ENCODE measurements around the gene PHF20.
A peak's percentile ranks its signal among the peaks of the same experiment; 100 is the strongest.
"Not testable (repeated sequence)": the region's sequence is repeated elsewhere in the genome, so short reads cannot be mapped to it uniquely, and the experiment has no call there.

PHF20 gene

GRCh38 chr20:35833241-35833640 is 61.4 kb downstream of the PHF20 start:
- no peaks in the 10 kb centered on the region for H3K9me3 Mint-ChIP-seq
- ATAC-seq = no peak
- no peak overlapping the region for H3K4me3 Mint-ChIP-seq
- H3K36me3 Mint-ChIP-seq = peaks cover 50% of the 10 kb centered on the region
- peaks cover 35% of the 10 kb centered on the region for H3K4me1 Mint-ChIP-seq
- H3K27me3 Mint-ChIP-seq = no peaks in the 10 kb centered on the region
- H3K27ac Mint-ChIP-seq = no peak overlapping the region

DNA sequence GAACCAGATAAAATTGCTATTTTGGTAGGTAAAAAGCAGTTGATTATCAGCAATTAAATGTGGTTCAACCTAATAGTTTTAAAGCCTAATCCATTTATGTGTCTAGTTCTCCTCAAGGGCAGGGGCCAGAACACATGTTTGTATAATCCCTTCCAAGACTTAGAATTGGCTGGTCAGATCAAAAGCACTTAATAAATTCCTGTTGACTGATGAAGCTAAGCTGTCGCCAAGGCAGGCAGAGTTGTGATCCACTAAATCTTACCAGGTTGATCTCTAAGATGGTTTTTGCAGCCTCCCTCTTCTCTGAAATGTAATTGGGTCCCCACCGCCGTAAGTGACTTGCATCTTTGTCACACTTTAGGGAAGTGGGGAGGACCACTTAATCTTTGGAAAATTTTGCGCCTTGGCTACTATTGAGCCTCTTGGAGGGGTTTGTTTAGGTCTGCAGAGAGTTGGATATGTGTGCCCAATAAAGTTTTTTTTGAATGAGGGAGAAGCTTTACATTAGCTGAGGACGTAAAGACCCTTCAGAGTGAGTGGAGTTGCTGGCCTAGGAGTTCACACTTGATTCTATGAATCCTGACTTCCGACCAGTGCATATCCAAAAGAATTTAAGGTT is 65.9 kb downstream of the PHF20 start:
- peak overlapping the region; percentile 25 for H3K27ac Mint-ChIP-seq

GRCh38 chr20:35838205-35838604 is 66.4 kb downstream of the PHF20 start:
- peaks cover 17% of the 10 kb centered on the region for H3K4me1 Mint-ChIP-seq
- ATAC-seq = no peak
- peaks cover 44% of the 10 kb centered on the region for H3K36me3 Mint-ChIP-seq
- H3K9me3 Mint-ChIP-seq = peaks cover 4% of the 10 kb centered on the region
- H3K4me3 Mint-ChIP-seq = no peak overlapping the region
- no peaks in the 10 kb centered on the region for H3K27me3 Mint-ChIP-seq
- no peak overlapping the region for H3K27ac Mint-ChIP-seq

More for the DNA sequence above, 65.9 kb downstream of the PHF20 start:
- Mint-ChIP-seq H3K9me3 (peaks cover 4% of the 10 kb centered on the region), H3K36me3 (peaks cover 41% of the 10 kb centered on the region), H3K27me3 (no peaks in the 10 kb centered on the region), H3K4me1 (peaks cover 19% of the 10 kb centered on the region), H3K4me3 (no peak overlapping the region)
- no peak for ATAC-seq

- no peaks in the 10 kb centered on the region for H3K27me3 Mint-ChIP-seq
- H3K9me3 Mint-ChIP-seq = peaks cover 4% of the 10 kb centered on the region
- peaks cover 57% of the 10 kb centered on the region for H3K36me3 Mint-ChIP-seq
- no peak for ATAC-seq
- peaks cover 14% of the 10 kb centered on the region for H3K4me1 Mint-ChIP-seq
- peak overlapping the region; percentile 16 for H3K27ac Mint-ChIP-seq
- H3K4me3 Mint-ChIP-seq = no peak overlapping the region
Measured at GRCh38 chr20:35839904-35840303, 68.1 kb downstream of the PHF20 start.

DNA sequence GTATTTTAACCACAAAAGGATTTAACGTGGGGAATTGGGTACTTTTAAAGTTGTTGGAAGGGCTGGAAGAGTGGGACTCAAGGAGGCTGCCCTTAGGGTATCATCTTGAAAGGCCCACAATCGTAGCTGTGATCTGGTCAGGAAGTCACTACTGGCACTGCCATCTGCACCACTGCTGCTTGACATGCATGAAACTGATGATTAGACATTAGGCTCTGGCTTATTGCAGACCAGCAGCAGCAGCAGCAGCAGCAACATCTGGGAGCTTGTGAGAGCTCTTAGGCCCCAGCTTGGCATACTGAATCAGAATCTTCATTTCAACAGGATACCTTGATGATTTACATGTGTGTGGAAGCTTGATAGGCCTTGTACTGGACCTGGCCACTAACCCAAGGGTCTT is 68.6 kb downstream of the PHF20 start:
- H3K36me3 Mint-ChIP-seq = peaks cover 61% of the 10 kb centered on the region

GRCh38 chr20:35842361-35842760 is 70.5 kb downstream of the PHF20 start:
- Mint-ChIP-seq H3K27ac (no peak overlapping the region), H3K4me3 (no peak overlapping the region), H3K4me1 (peaks cover 10% of the 10 kb centered on the region), H3K9me3 (peaks cover 4% of the 10 kb centered on the region), H3K27me3 (no peaks in the 10 kb centered on the region), H3K36me3 (peaks cover 67% of the 10 kb centered on the region)
- ATAC-seq = no peak

More for the DNA sequence above, 68.6 kb downstream of the PHF20 start:
- Mint-ChIP-seq H3K9me3 (peaks cover 4% of the 10 kb centered on the region), H3K4me3 (no peak overlapping the region), H3K4me1 (peaks cover 14% of the 10 kb centered on the region), H3K27me3 (no peaks in the 10 kb centered on the region), H3K27ac (no peak overlapping the region)
- ATAC-seq = no peak

GRCh38 chr20:35843894-35844293 is 72.1 kb downstream of the PHF20 start:
- H3K36me3 Mint-ChIP-seq = peaks cover 73% of the 10 kb centered on the region
- not testable (repeated sequence) for H3K4me1 Mint-ChIP-seq, H3K27me3 Mint-ChIP-seq, H3K27ac Mint-ChIP-seq, H3K4me3 Mint-ChIP-seq, ATAC-seq, H3K9me3 Mint-ChIP-seq

- Mint-ChIP-seq H3K36me3 (peaks cover 75% of the 10 kb centered on the region), H3K4me3 (no peak overlapping the region), H3K27ac (no peak overlapping the region), H3K4me1 (no peaks in the 10 kb centered on the region), H3K27me3 (no peaks in the 10 kb centered on the region), H3K9me3 (peaks cover 4% of the 10 kb centered on the region)
- ATAC-seq = no peak
Measured at GRCh38 chr20:35845561-35845960, 73.7 kb downstream of the PHF20 start.

DNA sequence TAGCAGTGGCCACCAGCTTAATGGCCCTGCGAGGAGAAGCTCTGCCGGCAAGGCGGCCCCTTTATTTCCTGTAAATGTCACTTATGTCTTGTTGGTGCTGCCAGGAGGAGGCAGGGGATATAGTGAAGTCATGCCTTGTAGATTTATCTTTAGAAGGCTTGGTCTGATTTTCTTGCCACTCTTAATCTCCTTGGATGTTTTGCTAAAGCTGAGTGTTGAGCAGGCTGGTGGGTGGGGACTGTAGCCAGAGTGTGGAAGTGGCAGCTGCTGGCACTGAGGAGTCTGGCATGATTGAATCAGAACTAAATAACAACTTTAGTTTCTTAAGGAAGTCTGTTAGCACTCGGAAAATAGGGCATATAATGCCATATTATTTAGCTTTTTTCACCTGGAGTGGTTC is 77.9 kb downstream of the PHF20 start:
- no peak for ATAC-seq
- Mint-ChIP-seq H3K4me3 (no peak overlapping the region), H3K9me3 (no peaks in the 10 kb centered on the region), H3K4me1 (no peaks in the 10 kb centered on the region), H3K27ac (no peak overlapping the region), H3K36me3 (peaks cover 52% of the 10 kb centered on the region), H3K27me3 (no peaks in the 10 kb centered on the region)

DNA sequence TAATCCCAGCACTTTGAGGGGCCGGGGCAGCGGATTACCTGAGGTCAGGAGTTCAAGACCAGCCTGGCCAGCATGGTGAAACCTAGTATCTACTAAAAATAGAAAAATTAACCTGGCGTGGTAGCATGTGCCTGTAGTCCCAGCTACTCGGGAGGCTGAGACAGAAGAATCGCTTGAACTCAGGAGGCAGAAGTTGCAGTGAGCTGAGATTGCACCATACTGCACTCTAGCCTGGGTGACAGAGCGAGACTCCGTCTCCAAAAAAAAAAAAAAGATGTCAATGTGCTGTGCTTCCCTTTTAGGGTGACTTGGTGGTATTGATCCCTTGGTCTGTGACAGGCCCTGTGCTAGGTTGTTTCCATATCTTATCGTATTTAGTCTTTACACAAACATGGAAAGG is 79.8 kb downstream of the PHF20 start:
- not testable (repeated sequence) for ATAC-seq, H3K27me3 Mint-ChIP-seq, H3K4me3 Mint-ChIP-seq, H3K4me1 Mint-ChIP-seq, H3K9me3 Mint-ChIP-seq
- Mint-ChIP-seq H3K36me3 (peaks cover 54% of the 10 kb centered on the region), H3K27ac (peak overlapping the region; percentile 60)

DNA sequence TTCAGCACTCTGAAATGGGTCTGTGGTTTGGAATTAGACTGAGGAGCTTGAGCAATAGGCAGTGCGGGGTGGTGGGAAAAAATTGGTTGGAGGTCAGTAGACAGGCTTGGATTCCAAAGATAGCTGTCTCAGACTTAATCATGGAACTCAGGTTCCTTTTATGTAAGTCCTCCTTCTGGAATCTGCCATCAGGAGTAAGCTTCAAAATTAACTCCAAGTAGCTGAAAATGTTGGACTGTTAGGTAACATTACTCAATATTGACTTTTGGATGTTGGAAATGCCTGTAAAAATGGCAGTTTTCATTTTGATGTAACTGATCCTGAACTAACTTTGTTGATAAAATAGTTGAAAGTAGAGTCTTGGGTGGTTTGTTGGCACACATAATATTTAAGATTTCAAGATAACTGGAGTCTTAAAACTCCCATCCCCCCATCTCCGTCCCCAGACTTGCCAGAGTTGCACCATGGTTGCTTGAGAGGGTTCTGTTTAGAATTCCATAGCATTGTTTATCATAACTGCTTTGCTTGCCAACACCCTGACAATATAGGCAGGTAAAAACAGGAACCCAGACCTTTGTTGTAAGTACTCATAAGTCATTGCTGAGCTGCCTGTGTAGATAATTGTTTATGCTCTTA is 83.0 kb downstream of the PHF20 start:
- no peak for ATAC-seq
- Mint-ChIP-seq H3K36me3 (peaks cover 38% of the 10 kb centered on the region), H3K27me3 (no peaks in the 10 kb centered on the region), H3K4me3 (no peak overlapping the region), H3K27ac (peak overlapping the region; percentile 62), H3K4me1 (peaks cover 11% of the 10 kb centered on the region), H3K9me3 (no peaks in the 10 kb centered on the region)

DNA sequence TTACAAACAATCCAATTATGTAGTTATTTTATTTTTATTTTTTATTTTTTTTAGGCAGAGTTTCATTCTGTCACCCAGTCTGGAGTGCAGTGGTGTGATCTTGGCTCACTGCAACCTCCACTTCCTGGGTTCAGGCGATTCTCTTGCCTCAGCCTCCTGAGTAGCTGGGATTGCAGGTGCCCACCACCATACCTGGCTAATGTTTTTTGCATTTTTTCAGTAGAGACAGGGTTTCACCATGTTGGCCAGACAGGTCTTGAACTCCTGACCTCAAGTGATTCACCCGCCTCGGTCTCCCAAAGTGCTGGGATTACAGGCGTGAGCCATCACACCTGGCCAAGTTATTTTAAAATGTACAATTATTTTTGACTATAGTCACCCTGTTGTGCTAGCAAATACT is 83.8 kb downstream of the PHF20 start:
- Mint-ChIP-seq H3K36me3 (peaks cover 36% of the 10 kb centered on the region), H3K4me1 (peaks cover 11% of the 10 kb centered on the region)
- not testable (repeated sequence) for H3K27ac Mint-ChIP-seq, H3K4me3 Mint-ChIP-seq, ATAC-seq, H3K9me3 Mint-ChIP-seq, H3K27me3 Mint-ChIP-seq

GRCh38 chr20:35856866-35857265 is 85.1 kb downstream of the PHF20 start:
- Mint-ChIP-seq H3K9me3 (no peaks in the 10 kb centered on the region), H3K4me1 (peaks cover 11% of the 10 kb centered on the region), H3K27ac (no peak overlapping the region), H3K4me3 (no peak overlapping the region), H3K27me3 (no peaks in the 10 kb centered on the region), H3K36me3 (peaks cover 30% of the 10 kb centered on the region)
- no peak for ATAC-seq

DNA sequence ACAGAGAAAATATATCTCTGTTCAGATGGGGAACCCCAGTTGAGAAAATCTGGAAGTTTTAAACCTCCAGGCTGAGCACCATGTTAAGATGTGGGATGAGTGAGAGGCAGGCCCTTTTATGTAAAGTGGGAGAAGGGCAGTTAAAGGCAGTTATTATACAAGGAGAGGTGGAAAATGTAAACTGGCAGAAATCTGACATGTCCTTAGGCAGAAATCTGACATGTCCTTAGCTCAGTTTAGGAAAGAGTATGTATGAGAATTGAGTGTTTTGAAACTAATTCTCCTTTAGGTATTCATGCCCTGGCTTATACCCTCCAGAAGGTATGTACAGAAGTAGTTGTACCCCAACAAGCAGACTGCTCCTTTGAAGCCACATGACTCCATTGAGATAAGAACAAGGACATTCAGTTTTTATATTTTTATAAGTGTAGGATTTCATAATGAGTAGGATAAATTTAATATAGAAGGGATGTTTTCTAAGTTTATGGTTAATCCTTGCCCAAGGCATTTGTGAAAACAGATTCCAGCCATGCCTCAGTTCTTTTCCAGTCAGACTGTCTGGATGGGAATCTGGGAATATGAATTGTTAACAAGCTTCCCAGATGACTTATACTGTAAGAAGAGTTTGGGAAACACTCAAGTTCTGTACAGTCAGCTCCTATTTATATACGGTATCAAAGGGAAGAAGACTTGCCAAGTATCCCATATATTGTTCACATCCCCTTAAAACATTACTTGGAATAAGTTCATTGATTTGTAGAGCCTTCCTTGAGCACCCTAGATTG is 94.8 kb downstream of the PHF20 start:
- H3K9me3 Mint-ChIP-seq = no peaks in the 10 kb centered on the region
- no peak overlapping the region for H3K27ac Mint-ChIP-seq
- H3K36me3 Mint-ChIP-seq = peaks cover 31% of the 10 kb centered on the region
- no peak for ATAC-seq
- peaks cover 5% of the 10 kb centered on the region for H3K4me1 Mint-ChIP-seq
- no peaks in the 10 kb centered on the region for H3K27me3 Mint-ChIP-seq
- no peak overlapping the region for H3K4me3 Mint-ChIP-seq

DNA sequence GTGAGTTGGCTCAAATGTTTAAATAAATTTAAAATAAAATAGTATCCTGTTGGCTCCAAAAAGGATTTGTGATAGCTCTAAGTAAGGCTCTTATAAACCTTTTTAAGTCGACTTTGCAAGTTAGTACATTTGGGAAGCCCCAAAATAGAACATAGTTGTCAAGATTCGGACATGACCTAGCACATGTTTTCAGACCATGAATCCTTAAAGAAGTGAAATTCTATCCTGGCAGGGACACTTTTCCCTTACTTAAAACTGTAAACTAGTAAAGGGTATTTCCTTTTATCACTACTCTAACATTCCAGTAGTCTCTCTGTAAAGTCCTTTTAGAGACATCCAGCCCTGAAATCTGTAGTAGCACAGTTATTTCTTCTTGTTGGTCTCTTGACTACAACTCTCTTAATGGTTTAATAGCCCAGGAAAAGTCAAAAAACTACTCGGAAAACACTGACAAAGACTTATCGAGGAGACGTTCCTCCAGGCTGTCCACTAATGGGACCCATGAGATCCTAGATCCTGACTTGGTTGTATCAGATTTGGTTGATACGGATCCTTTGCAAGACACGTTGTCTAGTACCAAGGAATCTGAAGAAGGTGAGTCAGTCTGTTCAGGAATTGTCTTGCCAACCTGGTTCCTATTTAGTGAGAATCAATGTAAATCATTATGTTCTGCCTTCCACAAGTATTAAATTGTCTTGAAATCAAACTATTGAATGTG is 98.9 kb downstream of the PHF20 start:
- H3K4me1 Mint-ChIP-seq = peaks cover 4% of the 10 kb centered on the region
- ATAC-seq = no peak
- no peak overlapping the region for H3K27ac Mint-ChIP-seq
- H3K9me3 Mint-ChIP-seq = no peaks in the 10 kb centered on the region
- no peaks in the 10 kb centered on the region for H3K27me3 Mint-ChIP-seq
- no peak overlapping the region for H3K4me3 Mint-ChIP-seq
- H3K36me3 Mint-ChIP-seq = peaks cover 28% of the 10 kb centered on the region
